Kidney epithelial cell (primary cell): ENCODE measurements around the gene COL28A1. TPM values are rescaled to one million over a fixed set of nuclear protein-coding genes. Genes with fewer than 3 reads are reported as not detected.

Experiments used
- DNase-seq: peaks from one replicate; pipeline ENCODE4 v3.0.0-alpha.2; 2010; ENCODE audit warnings: low read depth
- H3K27me3 ChIP-seq: 2 replicates; pipeline ENCODE4 v1.6.0; 2011; ENCODE audit warnings: low read length; ENCODE audit not compliant: control insufficient read depth, insufficient read depth
- H3K36me3 ChIP-seq: 2 replicates; pipeline ENCODE4 v1.5.1; 2011; ENCODE audit warnings: low read length; ENCODE audit not compliant: control insufficient read depth, insufficient read depth
- H3K4me3 ChIP-seq: 2 replicates; pipeline ENCODE4 v1.5.1; 2011; ENCODE audit warnings: low read depth, mild to moderate bottlenecking, control low read depth, low read length
- CTCF ChIP-seq: IDR thresholded peaks from 2 replicates; pipeline ENCODE4 v1.5.1; 2011; ENCODE audit warnings: mild to moderate bottlenecking, moderate library complexity, low read length, control low read depth, inconsistent platforms; ENCODE audit not compliant: insufficient read depth, poor library complexity, severe bottlenecking
- total RNA-seq: library from RNA; depleted of rRNA; stranded (reverse); fragments of >200 nt; gene quantifications from 2 replicates; pipeline ENCODE4 v1.2.3, GENCODE V29; 2015

The COL28A1 gene
- total RNA-seq, 1 donor from 2014 or later = 0.21 TPM

DNA sequence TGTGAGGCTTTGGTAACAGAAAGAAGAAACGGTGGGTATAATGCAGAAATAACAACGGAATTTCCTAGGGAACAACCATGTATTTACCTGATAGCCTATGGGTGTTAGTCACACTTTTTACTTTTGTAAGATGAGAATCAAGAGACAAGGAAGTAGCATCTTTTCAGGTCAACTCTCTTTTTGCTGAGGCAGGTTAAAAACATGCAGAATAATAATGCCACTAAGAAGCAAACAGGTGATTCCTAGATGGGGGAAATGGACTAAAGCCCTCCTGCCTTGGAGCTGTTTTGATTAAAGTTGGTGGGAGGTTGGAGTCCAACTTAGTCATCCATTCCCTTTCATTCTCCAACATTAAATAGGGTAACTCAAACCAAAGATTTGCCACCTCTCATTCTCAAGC lies 2.0 kb upstream of the COL28A1 start:
- no peaks in the 10 kb centered on the region for H3K36me3 ChIP-seq
- no peak for DNase-seq
- H3K4me3 ChIP-seq = no peak overlapping the region
- no peaks in the 10 kb centered on the region for H3K27me3 ChIP-seq
- TF ChIP-seq CTCF = no peak

DNA sequence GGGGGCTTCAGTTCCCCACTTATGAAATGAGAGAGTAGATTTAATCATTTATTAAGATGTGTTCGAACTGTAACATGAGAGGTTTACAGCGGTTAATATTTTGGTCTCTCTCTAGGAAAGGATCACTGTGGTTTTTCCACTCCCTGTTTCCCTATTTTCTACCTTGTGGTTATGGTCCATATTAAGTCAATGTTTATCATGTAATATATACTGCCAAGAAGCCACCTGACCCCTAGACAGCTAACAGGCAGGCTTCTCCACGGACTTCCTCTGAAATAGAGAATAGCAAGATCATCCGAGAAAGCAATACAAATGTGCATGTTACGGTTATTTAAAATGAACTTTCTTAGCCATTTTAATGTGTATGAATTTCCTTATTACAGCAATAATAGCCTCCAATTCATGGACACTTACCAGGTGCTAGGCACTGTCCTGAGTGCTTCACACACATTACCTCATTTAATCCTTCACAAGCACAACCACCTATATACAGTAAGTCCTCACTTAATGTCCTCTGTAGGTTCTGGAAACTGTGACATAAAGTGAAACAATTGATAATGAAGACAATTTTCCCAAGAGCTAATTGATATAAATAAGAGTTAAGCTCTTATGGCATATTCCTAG lies 835 bp upstream of the COL28A1 start:
- no peak overlapping the region for H3K4me3 ChIP-seq
- no peaks in the 10 kb centered on the region for H3K36me3 ChIP-seq
- no peak for TF ChIP-seq CTCF
- no peak for DNase-seq
- no peaks in the 10 kb centered on the region for H3K27me3 ChIP-seq

- no peak for TF ChIP-seq CTCF
- H3K36me3 ChIP-seq = no peaks in the 10 kb centered on the region
- no peak for DNase-seq
- H3K4me3 ChIP-seq = no peak overlapping the region
- H3K27me3 ChIP-seq = no peaks in the 10 kb centered on the region
Measured at GRCh38 chr7:7533831-7534430, 1.7 kb downstream of the COL28A1 start.

- Histone ChIP-seq H3K36me3 (no peaks in the 10 kb centered on the region), H3K27me3 (no peaks in the 10 kb centered on the region), H3K4me3 (no peak overlapping the region)
- DNase-seq = no peak
- TF ChIP-seq CTCF = no peak
Measured at GRCh38 chr7:7529328-7529727, 6.3 kb downstream of the COL28A1 start.

GRCh38 chr7:7527047-7527446 lies 8.6 kb downstream of the COL28A1 start:
- H3K36me3 ChIP-seq = no peaks in the 10 kb centered on the region
- no peak for DNase-seq
- H3K4me3 ChIP-seq = no peak overlapping the region
- no peaks in the 10 kb centered on the region for H3K27me3 ChIP-seq
- no peak for TF ChIP-seq CTCF

- Histone ChIP-seq H3K36me3 (no peaks in the 10 kb centered on the region), H3K27me3 (no peaks in the 10 kb centered on the region), H3K4me3 (no peak overlapping the region)
- no peak for TF ChIP-seq CTCF
- DNase-seq = no peak
Measured at GRCh38 chr7:7526006-7526405, 9.7 kb downstream of the COL28A1 start.
